Measurements from ENCODE around the gene THOC2. TPM values are rescaled to one million over a fixed set of nuclear protein-coding genes. Genes with fewer than 3 reads are reported as not detected.
"Not testable (repeated sequence)": the region's sequence is repeated elsewhere in the genome, so short reads cannot be mapped to it uniquely, and the experiment has no call there.

The THOC2 gene
- polyA plus RNA-seq, 4 donors: 96.7 to 143 (median 125) TPM

- DNase-seq (ENCODE audit: low read depth in 4 of 4, low spot score in 2 of 4): no peak
Observed at GRCh38 chrX:123739474-123739873, 6.6 kb upstream of the THOC2 start.

DNA sequence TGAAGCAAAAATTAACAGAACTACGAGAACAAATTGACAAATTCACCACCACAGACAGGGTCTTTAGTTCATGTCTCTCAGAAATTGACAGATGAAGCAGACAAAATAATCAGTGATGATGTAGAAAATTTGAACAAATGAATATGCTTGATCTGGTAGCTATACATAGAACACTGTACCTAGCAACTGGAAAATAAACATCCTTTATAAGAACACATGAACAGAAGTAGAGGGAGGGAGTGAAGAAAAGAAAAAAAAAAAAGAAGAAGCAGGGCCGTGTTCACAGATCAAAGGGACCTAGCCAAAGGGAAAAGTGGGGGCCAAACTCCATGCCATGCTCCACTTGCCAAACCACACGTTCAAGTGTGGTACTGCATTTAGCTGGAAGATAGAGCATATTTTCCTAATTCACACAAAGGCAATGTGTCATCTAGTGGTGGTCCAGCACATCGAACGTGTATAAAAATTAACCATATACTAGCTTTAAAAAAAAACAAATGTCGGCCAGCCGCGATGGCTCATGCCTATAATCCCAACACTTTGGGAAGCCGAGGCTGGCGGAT, 5.6 kb upstream of the THOC2 start:
- no peak for DNase-seq (ENCODE audit: low read depth in 4 of 4, low spot score in 2 of 4)

DNA sequence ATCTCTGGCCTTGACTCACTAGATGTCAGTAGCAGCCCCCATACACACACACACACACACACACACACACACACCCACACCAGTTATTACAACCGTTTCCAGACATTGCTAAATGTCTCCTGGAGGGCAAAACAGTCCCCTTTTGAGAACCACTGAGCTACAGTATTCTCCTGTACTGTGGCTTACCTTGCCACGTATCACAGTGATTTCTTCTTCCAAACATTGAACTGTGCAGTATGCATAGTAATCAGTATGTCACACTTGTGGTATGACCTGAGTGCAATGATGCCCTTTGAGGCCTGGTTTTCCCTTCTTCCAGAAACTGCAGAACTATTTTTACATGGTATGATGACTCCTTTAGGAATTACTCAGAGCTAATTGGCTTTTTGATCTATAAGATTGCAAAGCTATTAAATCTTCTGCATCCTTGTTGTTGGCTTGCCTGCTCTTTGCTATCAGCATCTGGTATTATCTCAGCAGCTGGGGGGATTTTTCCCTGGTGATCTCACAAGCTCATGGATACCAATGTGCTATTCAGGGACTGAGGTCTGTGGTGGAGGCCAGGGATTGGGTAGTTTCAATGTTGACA, 3.6 kb upstream of the THOC2 start:
- no peak for DNase-seq (ENCODE audit: low read depth in 4 of 4, low spot score in 2 of 4)

- not testable (repeated sequence) for DNase-seq (ENCODE audit: low read depth in 4 of 4, low spot score in 2 of 4)
Observed at GRCh38 chrX:123735137-123735536, 2.3 kb upstream of the THOC2 start.

GRCh38 chrX:123734079-123734478, 1.2 kb upstream of the THOC2 start:
- DNase-seq (ENCODE audit: low read depth in 4 of 4, low spot score in 2 of 4): not testable (repeated sequence)

GRCh38 chrX:123731987-123732669, 724 bp downstream of the THOC2 start:
- DNase-seq (ENCODE audit: low read depth in 4 of 4, low spot score in 2 of 4): peak in 3 of 4 donors; percentile 5 to 36 (median 8)

GRCh38 chrX:123731258-123731986, 1.4 kb downstream of the THOC2 start:
- DNase-seq (ENCODE audit: low read depth in 4 of 4, low spot score in 2 of 4): peak in 2 of 4 donors; percentile 4 to 9

DNA sequence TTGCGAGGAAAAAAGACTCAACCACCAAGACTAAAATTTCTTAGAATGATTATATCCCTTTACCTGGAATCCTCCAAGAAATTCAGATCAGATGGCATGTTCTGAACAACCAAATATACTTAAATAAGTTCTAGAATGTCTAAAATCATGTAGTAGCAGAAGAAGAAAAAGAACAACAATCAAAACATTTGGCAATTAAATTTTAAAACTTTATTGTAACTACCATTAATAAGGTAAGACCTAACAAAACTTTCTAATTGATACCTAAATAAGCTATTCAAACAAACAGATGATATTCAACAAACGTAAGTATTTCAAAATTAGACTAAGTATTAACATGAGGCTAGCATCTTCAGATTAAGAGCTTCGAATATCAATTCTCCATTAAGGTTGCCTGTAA, 4.3 kb downstream of the THOC2 start:
- DNase-seq (ENCODE audit: low read depth in 4 of 4, low spot score in 2 of 4): no peak

- DNase-seq (ENCODE audit: low read depth in 4 of 4, low spot score in 2 of 4): no peak
Observed at GRCh38 chrX:123728016-123728415, 4.8 kb downstream of the THOC2 start.

- DNase-seq (ENCODE audit: low read depth in 4 of 4, low spot score in 2 of 4): not testable (repeated sequence)
Observed at GRCh38 chrX:123722193-123722592, 10.7 kb downstream of the THOC2 start.

DNA sequence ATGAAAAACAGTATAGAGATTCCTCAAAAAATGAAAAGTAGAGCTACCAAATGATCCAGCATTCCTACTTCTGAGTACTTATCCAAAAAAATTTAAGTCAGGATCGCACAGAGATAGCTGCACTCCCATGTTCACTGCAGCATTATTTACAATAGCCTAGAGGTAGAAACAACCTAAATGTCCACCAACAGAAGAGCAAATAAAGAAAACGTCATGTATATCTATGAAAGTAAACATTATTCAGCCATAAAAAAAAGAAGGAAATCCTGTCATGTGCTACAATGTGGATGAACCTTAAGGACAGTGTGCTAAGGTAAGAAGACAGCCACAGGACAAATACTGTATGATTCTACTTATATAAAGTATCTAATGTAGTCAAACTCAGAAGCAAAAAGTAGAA, 12.4 kb downstream of the THOC2 start:
- DNase-seq (ENCODE audit: low read depth in 4 of 4, low spot score in 2 of 4): no peak

DNA sequence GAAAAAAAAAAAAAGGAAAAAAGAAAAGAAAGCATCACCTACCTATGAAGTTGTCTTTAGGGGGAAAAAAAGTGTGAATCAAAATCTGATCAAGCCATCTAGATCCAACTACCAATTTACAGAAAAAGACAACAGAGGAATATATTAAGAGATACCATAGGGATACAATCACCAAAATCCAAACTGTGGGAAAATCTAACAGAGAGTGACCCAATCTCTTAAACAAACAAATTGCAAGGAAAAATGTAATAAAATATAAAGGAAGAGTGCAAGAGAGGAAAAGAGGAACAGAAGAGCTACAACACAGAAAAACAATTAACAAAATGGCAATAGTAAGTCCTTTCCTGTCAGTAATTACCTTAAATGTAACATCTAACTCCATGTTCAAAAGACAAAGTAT, 19.0 kb downstream of the THOC2 start:
- no peak for DNase-seq (ENCODE audit: low read depth in 4 of 4, low spot score in 2 of 4)

DNA sequence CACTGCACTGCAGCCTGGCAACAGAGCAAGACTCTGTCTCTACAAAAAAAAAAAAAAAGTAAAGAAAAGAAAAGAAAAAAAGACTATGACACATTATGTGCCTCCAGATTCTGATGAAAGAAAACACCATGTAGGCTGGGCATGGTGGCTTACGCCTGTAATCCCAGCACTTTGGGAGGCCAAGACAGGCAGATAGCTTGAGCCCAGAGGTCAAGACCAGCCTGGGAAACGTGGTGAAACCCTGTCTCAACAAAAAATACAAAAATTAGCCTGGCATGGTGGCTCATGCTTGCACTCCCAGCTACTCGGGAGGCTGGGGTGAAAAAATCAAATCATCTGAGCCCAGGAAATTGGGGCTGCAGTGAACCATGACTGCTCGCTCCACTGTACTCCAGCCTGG, 19.4 kb downstream of the THOC2 start:
- peak in 1 of 4 donors; percentile 7 for DNase-seq (ENCODE audit: low read depth in 4 of 4, low spot score in 2 of 4)

GRCh38 chrX:123711201-123711600, 21.7 kb downstream of the THOC2 start:
- DNase-seq (ENCODE audit: low read depth in 4 of 4, low spot score in 2 of 4): not testable (repeated sequence)

DNA sequence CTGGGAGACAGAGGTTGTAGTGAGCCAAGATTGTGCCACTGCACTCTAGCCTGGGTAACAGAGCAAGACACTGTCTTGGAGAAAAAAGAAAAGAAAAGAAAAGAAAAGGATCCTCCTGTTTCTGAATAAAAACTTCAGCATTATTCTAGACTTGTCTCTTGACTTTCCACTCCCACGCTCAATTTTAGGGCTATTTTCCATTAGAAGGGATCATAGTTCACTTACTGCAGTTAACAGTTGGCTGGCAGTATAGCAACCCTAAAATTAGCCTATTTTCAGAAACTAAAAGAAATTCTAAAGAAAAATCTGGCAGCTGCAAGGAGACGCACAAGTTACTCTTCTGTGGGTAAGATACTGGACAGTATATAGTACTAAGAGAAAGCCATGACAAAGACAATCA, 28.1 kb downstream of the THOC2 start:
- DNase-seq (ENCODE audit: low read depth in 4 of 4, low spot score in 2 of 4): no peak

DNA sequence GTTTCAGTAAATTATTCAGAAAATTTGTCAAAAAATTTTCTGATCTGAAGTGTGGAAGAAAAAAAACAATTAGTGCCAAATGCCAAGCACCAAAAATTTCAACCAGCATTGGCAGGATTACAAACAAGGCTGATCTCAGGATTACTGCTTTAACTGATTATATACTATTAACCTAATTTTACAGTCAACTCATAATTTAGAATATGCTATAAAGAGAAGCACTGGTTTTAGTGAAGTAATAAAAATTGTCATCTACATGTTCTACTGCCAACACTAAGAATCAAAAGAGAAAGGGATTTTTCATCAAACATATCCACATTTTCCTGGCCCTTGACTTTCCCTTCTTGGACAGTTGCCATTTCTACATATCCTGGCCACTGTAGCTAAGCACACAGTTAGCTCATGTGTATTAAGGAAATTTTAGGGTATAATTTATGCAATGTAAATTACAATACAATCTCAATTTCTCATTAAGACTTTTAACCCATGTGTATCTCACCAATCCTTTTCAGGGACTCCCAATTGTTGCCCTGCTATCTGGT, 33.8 kb downstream of the THOC2 start:
- no peak for DNase-seq (ENCODE audit: low read depth in 4 of 4, low spot score in 2 of 4)

GRCh38 chrX:123696334-123696733, 36.5 kb downstream of the THOC2 start:
- DNase-seq (ENCODE audit: low read depth in 4 of 4, low spot score in 2 of 4): no peak

- DNase-seq (ENCODE audit: low read depth in 4 of 4, low spot score in 2 of 4): no peak
Observed at GRCh38 chrX:123695242-123695641, 37.6 kb downstream of the THOC2 start.

DNA sequence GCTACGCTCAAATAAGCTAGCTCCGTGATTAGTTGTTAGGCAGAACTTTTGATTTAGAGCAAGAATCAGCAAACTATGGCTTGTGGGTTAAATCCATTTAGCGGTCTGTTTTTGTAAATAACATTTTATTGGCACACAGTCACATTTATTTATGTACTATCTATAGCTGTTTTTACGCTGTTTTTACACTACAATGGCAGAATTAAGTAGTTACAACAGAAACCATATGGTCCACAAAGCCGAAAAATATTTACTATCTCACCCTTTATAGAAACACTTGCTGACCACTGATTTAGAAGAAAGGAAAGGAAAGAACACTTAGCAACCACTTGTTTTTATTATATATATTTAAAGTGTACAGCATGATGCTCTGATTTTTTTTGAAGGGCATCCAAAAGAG, 41.1 kb downstream of the THOC2 start:
- no peak for DNase-seq (ENCODE audit: low read depth in 4 of 4, low spot score in 2 of 4)

DNA sequence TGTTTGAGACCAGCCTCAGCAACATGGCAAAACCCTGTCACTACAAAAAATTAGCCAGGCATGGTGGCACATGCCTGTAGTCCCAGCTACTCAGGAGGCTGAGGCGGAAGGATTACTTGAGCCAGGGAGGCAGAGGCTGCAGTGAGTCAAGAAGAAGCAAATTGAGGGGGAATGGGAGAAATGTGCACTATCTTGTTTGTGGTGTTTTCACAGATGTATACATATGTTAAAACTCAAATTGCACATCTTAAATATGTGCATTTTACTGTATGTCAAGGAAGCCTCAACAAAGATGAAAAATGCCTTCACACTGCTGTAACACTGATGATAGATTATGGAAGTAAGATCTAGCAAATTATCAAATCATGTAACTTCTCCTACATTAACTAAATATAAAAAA, 44.3 kb downstream of the THOC2 start:
- DNase-seq (ENCODE audit: low read depth in 4 of 4, low spot score in 2 of 4): no peak

- no peak for DNase-seq (ENCODE audit: low read depth in 4 of 4, low spot score in 2 of 4)
Observed at GRCh38 chrX:123685232-123685631, 47.6 kb downstream of the THOC2 start.
